Right lobe of liver (tissue), 4 donors: ENCODE data around the gene SEPTIN5.

Experiments used
- CTCF ChIP-seq, 4 donors: fragments of 200-600 bp in 3 of 4; fragments of 450-650 bp in 1 of 4; IDR thresholded peaks; one replicate each; pipeline versions ENCODE4 v1.5.1 to v1.8.0; 2016 to 2022; ENCODE audit warnings: antibody characterized with exemption in 4 of 4, mild to moderate bottlenecking in 2 of 4
- POLR2A ChIP-seq: fragments of 450-650 bp; IDR thresholded peaks from one replicate; pipeline ENCODE4 v1.6.1; 2017; ENCODE audit warnings: antibody characterized with exemption, mild to moderate bottlenecking
- donor health status: DM: no; HTN: no; CAD: no.
- donor health status: DM: no; HTN: no; CAD: no.
- donor health status: DM: no; HTN: yes; CAD: no.

DNA sequence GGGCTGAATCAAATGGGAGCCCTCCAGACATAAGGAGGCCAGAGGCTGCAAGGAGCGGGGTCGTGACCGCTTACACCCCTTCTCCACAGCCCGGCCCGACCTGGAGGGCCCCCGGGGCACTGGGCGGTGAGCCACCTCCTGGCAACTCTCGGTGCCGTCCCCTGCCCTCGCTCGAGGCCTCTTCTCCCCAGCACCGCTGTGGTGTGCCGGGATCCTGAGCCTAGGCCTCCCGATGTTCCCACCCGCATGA lies 8.6 kb downstream of the SEPTIN5 start:
- TF ChIP-seq CTCF (IDR thresholded peaks at IDR 0.05), result no peak
- TF ChIP-seq POLR2A, result no peak
